Peyer's patch (tissue), 4 donors: ENCODE data around the gene GNAZ.

Experiments
- POLR2A ChIP-seq, 2 donors: fragments of 450-650 bp; IDR thresholded peaks; one replicate each; pipeline ENCODE4 v1.5.1; 2017; ENCODE audit warnings: antibody characterized with exemption in 2 of 2, mild to moderate bottlenecking in 2 of 2, moderate library complexity in 2 of 2
- TF ChIP-seq, protein P1 (sequence below), 6 experiments: fragments of 450-650 bp in 4 of 6; fragments of 200-600 bp in 2 of 6; sonication (generic) in 1 of 6; IDR thresholded peaks; one replicate each; pipeline ENCODE4 v1.5.1; 2017 to 2019; ENCODE audit warnings: antibody characterized with exemption in 6 of 6, mild to moderate bottlenecking in 3 of 6, moderate library complexity in 1 of 6

GRCh38 chr22:23092217-23092955 lies 22.1 kb downstream of the GNAZ start:
- TF ChIP-seq, protein P1, sequence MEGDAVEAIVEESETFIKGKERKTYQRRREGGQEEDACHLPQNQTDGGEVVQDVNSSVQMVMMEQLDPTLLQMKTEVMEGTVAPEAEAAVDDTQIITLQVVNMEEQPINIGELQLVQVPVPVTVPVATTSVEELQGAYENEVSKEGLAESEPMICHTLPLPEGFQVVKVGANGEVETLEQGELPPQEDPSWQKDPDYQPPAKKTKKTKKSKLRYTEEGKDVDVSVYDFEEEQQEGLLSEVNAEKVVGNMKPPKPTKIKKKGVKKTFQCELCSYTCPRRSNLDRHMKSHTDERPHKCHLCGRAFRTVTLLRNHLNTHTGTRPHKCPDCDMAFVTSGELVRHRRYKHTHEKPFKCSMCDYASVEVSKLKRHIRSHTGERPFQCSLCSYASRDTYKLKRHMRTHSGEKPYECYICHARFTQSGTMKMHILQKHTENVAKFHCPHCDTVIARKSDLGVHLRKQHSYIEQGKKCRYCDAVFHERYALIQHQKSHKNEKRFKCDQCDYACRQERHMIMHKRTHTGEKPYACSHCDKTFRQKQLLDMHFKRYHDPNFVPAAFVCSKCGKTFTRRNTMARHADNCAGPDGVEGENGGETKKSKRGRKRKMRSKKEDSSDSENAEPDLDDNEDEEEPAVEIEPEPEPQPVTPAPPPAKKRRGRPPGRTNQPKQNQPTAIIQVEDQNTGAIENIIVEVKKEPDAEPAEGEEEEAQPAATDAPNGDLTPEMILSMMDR (IDR thresholded peaks at IDR 0.05) = no peak
- TF ChIP-seq POLR2A (IDR thresholded peaks at IDR 0.05) = no peak
